Sigmoid colon (tissue), 4 donors: ENCODE data around the gene OTP.

Experiments
- CTCF ChIP-seq, 4 experiments: fragments of 450-650 bp in 3 of 4; fragments of 200-600 bp in 1 of 4; IDR thresholded peaks; one replicate each; pipeline ENCODE4 v1.5.1; 2016 to 2019; ENCODE audit warnings: antibody characterized with exemption in 4 of 4, mild to moderate bottlenecking in 3 of 4, moderate library complexity in 2 of 4
- EP300 ChIP-seq, 4 donors: sonication (generic); formaldehyde crosslinking; IDR thresholded peaks; one replicate each; pipeline ENCODE4 v1.6.1; 2017; ENCODE audit warnings: antibody characterized with exemption in 4 of 4
- POLR2A ChIP-seq, 2 donors: fragments of 450-650 bp; IDR thresholded peaks; one replicate each; pipeline ENCODE4 v1.6.1; 2016; ENCODE audit warnings: antibody characterized with exemption in 2 of 2, mild to moderate bottlenecking in 2 of 2, moderate library complexity in 2 of 2
- POLR2AphosphoS5 ChIP-seq, 4 donors: sonication (generic); formaldehyde crosslinking; IDR thresholded peaks; one replicate each; pipeline ENCODE4 v1.6.1; 2017; ENCODE audit warnings: antibody characterized with exemption in 4 of 4

- TF ChIP-seq POLR2A (IDR thresholded peaks at IDR 0.05) (no peak), CTCF (IDR thresholded peaks at IDR 0.05) (no peak), EP300 (IDR thresholded peaks at IDR 0.05) (no peak), POLR2AphosphoS5 (IDR thresholded peaks at IDR 0.05) (no peak)
These were observed 4.8 kb downstream of the OTP start for GRCh38 chr5:77633709-77634108.
